GM18951 (cell line): ENCODE data around the gene TMEM178B.
"Not testable (repeated sequence)": the region's sequence is repeated elsewhere in the genome, so short reads cannot be mapped to it uniquely, and the experiment has no call there.

Source experiments
- POLR2A ChIP-seq: IDR thresholded peaks from 4 replicates; pipeline ENCODE4 v1.6.1; 2011; ENCODE audit warnings: mild to moderate bottlenecking; ENCODE audit not compliant: insufficient read length, insufficient read depth; ENCODE audit errors: extremely low read depth
- in situ Hi-C: fragments of 300-500 bp; cut with MboI; formaldehyde crosslinking; loops from one replicate; pipeline ENCODE4 v1.12.0; 2022; ENCODE audit warnings: low sequenced_read_pairs, mixed read lengths, inconsistent platforms; ENCODE audit not compliant: unreplicated experiment

The TMEM178B gene

DNA sequence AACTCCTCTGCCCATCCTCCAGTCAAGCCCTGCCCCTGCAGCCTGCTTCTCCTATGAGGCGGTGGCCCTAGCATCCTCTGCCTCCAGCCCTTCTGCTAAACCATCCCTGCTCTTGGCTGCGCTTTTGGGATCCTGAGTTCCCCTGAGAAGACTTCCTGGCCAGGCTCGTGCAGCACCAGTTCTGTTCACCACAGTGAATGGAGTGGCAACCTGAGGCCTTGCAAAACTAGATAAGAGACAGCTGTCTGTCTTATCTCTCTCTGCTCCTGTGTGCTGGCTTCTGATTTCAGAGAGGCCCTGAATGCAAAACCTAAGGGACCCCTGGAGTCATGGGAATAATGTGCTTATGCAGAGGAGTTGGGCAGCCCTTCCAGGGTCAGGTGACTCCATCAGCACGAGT, 119.2 kb downstream of the TMEM178B start:
- TF ChIP-seq POLR2A: no peak

DNA sequence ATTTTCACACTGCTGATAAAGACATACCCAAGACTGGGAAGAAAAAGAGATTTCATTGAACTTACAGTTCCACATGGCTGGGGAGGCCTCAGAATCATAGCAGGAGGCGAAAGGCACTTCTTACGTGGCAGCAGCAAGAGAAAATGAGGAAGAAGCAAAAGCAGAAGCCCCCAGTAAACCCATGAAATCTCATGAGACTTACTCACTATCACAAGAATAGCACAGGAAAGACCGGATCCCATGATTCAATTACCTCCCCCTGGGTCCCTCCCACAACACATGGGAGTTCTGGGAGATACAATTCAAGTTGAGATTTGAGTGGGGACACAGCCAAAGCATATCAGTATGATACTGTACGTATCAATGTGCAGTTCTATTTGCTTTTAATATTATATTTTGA, 121.9 kb downstream of the TMEM178B start:
- in situ Hi-C loops: not testable (repeated sequence)

More for the DNA sequence above, 119.2 kb downstream of the TMEM178B start:
- in situ Hi-C loops: no loop called here

DNA sequence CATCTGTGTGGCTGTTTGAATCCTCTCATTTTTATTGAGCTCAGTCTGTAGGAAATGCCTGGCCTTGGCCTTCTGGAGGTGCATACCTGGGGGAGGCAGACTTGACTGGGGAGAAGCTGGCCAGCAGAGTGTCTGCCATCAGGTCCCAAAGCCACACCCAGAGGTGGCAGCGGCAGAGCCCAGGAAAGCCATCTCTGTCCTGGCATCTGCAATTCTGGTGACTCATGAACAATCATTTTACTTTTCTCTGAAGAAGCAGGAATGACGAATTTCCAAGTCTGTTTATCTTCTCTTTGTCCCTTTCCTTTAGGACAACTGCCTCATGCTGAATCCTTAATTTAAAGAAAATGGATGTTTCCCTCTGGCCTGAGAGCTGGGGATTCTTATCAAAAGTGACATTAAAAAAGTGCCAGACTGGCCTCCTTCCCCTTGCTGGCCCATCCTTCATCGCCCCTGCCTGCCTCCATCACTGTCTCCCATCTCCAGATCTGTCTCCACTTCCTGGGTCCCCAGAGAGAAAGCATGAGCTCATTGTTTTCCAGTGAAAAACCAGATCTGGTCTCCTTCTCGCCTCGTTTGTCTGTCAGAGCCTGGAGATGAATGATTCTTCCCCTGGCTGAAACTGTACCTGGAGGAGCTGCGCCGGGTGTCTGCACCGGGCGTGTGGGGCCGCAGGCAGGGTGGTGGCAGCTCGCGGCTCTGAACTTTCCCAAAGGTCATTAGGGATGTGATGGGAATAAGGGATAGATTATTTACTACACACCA, 124.5 kb downstream of the TMEM178B start:
- TF ChIP-seq POLR2A: no peak
- in situ Hi-C loops: no loop called here

DNA sequence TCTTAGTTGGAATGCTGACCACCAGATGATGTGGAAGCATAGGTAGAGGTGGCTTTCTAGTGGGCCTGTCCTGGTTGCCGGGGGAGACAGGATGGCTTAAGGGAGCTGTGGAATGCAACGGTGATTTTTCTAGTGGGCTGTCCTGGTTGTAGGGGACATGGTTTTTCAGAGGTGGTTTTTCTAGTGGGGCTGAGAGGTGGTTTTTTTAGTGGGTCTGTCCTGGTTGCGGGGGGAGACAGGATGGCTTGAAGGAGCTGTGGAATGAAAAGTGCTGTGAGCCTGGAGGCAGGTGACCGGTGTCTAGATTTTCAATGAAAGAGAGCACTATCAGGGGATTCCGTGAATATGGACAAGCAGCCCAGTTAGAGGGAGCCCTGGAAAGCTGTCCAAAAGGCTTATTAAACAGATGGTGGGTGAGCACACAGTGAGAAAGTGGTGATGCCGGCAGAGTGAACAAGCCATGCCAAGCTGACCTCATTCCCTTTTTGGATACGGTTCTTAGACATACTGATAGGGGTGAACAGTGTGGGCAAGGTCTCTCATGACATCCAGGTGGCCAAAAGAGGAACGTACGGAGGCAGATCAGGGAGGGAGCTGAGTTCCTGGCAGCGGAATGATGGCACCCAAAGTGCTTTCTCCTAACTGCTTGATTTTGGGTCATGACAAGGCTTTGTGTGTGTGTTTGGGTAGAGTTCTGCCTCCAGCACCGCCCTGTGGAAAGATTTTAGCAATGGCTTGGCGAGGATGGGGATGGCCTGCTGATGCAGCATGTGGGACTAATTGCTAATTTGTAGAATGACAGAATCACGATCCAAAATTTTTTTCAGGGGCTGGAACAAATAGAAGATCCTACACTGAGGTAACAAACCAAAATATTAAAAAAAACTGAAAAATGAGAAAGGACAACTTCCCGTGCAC, 126.6 kb downstream of the TMEM178B start:
- TF ChIP-seq POLR2A: no peak
- in situ Hi-C loops: no loop called here

DNA sequence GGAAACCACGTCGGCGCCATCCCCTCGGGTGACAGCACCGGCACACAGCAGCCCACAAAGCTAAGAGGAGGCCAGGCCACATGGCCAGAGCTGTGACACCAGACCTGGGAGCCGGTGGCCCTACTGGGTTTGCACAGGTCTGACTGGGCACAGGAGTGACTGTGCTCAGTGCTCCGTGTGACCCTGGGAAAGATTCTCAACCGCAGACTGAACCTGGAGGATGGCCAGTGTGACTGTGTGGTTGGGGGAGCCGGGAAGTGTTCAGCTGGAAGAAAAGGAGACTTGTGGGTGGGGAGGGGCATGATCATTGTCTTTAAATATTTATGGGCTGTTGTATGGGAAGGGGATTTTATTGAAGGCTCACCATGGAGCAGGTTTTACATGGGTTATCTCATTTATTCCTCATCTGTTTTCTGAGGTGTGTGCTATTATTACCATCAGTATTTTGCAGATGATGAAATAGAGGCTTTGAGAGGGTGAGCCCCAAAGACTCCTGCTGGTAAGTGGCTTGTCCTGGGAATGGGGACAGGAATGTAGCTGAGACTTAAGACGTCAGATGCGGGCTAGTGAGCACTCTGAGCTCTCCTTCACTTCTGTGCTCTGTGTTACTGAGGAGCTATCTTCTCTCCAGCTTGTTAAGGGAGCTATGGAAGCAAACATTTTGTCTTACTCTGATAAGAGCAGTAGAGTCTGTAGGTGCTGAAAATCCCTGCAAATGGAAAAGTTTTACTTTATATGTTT, 127.5 kb downstream of the TMEM178B start:
- in situ Hi-C loops: no loop called here
- TF ChIP-seq POLR2A: no peak

DNA sequence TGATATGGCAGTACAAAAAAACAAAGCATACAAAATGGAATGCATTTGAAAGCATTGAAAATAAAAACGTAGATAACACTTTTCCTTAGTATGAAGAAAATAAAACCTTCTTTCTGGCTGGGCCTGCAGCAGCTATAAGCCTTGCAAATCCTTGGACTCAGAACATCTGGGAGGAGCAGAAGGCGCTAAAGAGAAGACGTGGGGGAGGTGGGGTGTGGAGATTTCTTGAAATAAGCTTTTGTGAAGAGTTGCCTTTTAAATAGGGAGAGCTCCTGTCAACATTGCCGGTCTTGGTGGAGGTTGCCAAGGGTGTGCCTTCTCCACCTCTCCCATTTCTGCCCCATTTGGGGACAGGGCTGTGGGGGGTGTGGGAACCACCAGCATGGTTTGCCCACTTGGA, 128.7 kb downstream of the TMEM178B start:
- in situ Hi-C loops: no loop called here
- TF ChIP-seq POLR2A: no peak

DNA sequence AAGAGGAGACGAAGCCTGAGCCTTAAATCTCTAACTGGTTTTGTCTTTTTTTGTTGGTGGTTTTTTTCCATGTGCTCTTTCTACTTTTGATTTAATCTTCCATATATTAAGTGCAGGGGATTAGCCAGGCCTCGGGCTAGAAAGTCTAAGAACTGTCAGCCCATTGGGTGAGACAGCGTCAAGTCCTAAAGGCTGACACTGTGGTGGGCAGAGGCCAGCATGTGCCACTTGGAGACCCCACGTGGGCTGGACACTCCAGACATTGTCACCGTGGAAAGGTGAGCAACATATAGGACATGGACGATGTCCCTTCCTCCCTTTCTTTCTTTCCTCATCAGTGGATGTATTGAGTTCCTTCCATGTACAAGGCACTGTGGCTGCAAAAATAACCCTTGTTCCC, 129.3 kb downstream of the TMEM178B start:
- TF ChIP-seq POLR2A: no peak
- in situ Hi-C loops: no loop called here

DNA sequence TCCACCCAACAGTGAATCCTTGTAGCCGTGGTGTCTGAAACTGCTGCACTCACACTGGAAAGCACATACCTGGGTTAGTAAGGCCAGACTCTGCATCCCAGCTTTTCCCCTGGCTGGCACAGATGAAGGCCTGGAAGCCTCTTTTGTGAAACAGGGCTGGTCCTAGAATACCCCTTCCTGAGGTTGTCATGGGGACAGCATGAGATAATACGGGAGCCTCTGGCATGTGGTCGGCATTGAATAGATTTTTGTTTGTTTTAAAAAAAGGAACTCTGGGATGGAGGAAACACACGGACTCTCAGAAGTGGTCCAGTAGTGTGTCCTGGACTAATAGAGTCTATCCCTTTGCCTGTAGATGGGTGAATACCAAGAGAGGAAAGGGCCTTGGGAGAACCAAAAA, 129.7 kb downstream of the TMEM178B start:
- TF ChIP-seq POLR2A: no peak

DNA sequence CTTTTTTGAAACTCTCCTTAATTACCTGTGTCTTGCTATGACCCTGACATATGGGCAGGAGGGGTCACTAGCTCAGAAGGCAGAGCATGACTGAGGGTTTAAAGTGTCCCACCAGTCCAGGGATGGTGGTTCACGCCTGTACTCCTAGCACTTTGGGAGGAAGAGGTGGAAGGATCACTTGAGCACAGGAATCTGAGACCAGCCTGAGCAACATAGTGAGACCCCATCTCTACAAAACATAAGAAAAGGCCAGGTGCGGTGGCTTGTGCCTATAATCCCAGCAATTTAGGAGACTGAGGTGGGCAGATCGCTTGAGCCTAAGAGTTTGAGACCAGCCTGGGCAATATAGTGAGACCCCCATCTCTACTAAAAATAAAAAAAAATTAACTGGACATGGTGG, 133.8 kb downstream of the TMEM178B start:
- no peak for TF ChIP-seq POLR2A
- in situ Hi-C loops: no loop called here

More for the DNA sequence above, 129.7 kb downstream of the TMEM178B start:
- in situ Hi-C loops: no loop called here

DNA sequence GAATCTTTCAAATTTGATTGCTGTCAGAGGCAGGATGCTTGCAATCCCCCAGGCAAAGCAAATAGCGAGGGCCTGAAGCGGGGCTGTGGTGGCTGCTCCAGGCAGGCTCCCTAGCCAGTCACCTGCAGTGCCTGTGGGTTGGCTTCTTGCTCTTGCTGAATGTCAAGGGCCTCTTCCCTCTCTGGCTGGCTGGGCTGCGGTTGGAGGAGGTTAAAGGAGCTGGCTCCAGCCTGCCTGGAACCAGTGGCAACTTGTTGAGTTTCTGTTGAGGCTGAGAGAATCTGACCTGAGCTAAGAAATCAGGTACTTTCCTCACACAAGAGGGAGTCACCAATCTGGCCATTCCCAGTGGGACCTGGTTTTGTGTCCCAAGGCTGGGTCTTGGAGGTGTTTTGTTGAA, 134.7 kb downstream of the TMEM178B start:
- in situ Hi-C loops: no loop called here
- TF ChIP-seq POLR2A: no peak

DNA sequence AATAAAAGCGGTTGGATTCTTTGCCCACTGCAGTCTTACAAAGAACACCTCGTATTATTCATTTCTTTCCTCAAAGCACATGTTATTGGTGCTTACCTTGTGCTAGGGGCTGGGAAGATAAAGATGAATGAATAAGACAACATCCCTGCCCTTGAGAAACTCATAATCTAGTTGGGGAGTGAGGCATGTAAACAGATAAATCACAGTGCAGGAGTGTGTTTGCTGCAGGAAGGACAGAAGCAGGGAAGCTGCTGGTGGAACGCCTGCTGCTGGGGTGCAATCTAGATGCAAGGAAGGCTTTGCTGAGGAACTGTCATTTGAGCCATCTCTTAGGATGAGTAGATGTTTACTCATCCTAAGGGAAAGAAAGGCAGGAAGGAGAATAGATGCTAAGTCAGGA, 135.6 kb downstream of the TMEM178B start:
- in situ Hi-C loops: no loop called here
- TF ChIP-seq POLR2A: no peak

DNA sequence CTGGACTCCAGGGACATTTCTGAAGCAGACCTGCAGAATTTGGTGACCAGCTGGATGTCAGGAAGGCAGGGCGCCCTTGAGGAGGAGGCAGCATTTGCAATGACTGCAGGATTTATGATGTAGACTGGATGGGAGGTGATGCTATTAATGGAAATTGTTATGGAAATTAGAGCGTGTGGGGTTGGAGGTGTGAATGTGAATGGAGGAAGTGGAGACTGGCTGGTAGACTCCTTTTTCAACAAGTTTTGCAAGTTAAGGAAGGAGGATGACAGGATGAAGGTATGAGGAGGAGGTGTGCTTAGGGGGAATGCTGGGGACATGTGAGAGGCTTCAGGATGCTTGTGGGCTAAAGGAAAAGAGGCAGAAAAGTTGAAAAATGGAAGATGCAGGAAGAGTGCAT, 137.0 kb downstream of the TMEM178B start:
- no peak for TF ChIP-seq POLR2A
- in situ Hi-C loops: no loop called here

DNA sequence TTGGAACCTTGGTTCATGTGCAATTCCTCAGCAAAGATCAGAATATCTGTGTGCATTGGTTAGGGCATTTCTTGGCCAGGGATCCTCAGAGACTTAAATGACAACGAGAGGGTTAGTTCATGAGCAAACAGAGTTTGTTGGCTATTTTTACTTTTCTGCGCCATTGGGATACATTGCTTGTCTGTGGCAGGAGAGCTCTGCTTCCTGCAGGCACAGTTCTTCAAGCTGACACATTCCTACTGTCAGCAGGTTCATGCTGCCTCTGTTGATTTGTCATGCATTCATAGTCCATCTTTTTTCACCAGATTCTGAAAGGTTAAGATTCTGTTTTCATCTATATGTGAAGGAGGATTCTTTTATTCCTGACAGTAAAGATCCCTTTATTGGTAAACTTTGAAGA, 139.4 kb downstream of the TMEM178B start:
- no peak for TF ChIP-seq POLR2A
- in situ Hi-C loops: no loop called here
